Lower leg skin (tissue), 3 donors: Measurements from ENCODE around the gene KRCC1.

ENCODE experiments used
- POLR2A ChIP-seq, 2 donors: fragments of 450-650 bp; IDR thresholded peaks; one replicate each; pipeline ENCODE4 v1.6.1; 2016 to 2017; ENCODE audit warnings: antibody characterized with exemption in 2 of 2, mild to moderate bottlenecking in 1 of 2, moderate library complexity in 1 of 2
- TF ChIP-seq, protein P1 (sequence below), 3 donors: fragments of 450-650 bp; IDR thresholded peaks; one replicate each; pipeline ENCODE4 v1.5.1; 2016; ENCODE audit warnings: antibody characterized with exemption in 3 of 3, mild to moderate bottlenecking in 3 of 3, moderate library complexity in 2 of 3

DNA sequence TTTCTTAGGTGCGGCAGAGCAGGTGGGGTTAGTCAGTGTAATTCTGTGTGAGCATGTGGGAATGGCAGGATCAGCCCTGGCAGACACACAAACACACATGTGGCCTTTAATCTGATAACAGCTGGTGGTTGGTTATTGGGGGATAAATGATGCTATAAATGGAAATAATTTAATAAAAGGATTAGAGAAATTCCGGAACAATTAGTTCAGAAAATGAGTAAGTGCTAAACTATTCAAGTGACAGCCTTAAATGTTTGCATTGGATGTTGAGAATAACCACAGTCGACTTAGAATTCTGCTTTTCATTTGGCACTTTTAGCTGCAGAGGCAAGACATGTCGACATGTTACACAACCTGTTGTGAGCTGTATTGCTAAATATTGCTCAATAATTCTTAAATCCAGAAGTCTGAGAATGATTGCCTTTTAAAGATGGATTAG is 19.3 kb upstream of the KRCC1 start:
- no peak for TF ChIP-seq POLR2A (IDR thresholded peaks at IDR 0.05)
- TF ChIP-seq, protein P1, sequence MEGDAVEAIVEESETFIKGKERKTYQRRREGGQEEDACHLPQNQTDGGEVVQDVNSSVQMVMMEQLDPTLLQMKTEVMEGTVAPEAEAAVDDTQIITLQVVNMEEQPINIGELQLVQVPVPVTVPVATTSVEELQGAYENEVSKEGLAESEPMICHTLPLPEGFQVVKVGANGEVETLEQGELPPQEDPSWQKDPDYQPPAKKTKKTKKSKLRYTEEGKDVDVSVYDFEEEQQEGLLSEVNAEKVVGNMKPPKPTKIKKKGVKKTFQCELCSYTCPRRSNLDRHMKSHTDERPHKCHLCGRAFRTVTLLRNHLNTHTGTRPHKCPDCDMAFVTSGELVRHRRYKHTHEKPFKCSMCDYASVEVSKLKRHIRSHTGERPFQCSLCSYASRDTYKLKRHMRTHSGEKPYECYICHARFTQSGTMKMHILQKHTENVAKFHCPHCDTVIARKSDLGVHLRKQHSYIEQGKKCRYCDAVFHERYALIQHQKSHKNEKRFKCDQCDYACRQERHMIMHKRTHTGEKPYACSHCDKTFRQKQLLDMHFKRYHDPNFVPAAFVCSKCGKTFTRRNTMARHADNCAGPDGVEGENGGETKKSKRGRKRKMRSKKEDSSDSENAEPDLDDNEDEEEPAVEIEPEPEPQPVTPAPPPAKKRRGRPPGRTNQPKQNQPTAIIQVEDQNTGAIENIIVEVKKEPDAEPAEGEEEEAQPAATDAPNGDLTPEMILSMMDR (IDR thresholded peaks at IDR 0.05): no peak
